GM21576 (cell line): ENCODE results near the gene ZBTB8B.
"Not testable (repeated sequence)": the region's sequence is repeated elsewhere in the genome, so short reads cannot be mapped to it uniquely, and the experiment has no call there.

Source experiments
- ATAC-seq: cut with Tn5 transposase; IDR thresholded peaks from one replicate; pipeline ENCODE4 v1.9.1; 2021; ENCODE audit warnings: mild to moderate bottlenecking, moderate library complexity; ENCODE audit not compliant: unreplicated experiment

Gene ZBTB8B

DNA sequence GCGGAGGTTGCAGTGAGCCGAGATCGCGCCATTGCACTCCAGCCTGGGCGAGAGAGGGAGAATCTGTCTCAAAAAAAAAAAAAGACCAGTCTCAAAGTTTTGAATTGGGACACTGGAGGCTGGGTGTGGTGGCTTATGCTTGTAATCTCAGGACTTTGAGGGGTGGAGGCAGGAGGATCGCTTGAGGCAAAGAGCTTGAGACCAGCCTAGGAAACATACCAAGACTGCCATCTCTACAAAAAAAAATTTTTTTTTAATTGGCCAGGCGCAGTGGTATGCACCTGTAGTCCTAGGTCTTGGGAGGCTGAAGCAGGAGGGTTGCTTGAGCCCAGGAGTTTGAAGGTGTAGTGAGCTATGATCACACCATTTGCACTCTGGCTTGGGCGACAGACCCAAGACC, 3.9 kb downstream of the ZBTB8B start:
- no peak for ATAC-seq

DNA sequence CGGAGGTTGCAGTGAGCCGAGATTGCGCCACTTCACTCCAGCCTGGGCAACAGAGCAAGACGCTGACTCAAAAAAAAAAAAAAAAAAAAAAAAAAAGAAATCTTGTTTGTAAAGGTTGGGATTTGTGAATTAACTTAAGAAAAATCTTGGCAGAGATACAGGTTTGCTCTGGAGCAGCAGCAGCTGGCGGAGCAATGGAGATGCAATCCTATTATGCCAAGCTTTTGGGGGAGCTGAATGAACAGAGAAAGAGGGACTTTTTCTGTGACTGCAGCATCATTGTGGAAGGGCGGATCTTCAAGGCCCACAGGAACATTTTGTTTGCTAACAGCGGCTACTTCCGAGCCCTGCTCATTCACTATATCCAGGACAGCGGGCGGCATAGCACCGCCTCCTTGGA, 5.6 kb downstream of the ZBTB8B start:
- ATAC-seq = no peak

DNA sequence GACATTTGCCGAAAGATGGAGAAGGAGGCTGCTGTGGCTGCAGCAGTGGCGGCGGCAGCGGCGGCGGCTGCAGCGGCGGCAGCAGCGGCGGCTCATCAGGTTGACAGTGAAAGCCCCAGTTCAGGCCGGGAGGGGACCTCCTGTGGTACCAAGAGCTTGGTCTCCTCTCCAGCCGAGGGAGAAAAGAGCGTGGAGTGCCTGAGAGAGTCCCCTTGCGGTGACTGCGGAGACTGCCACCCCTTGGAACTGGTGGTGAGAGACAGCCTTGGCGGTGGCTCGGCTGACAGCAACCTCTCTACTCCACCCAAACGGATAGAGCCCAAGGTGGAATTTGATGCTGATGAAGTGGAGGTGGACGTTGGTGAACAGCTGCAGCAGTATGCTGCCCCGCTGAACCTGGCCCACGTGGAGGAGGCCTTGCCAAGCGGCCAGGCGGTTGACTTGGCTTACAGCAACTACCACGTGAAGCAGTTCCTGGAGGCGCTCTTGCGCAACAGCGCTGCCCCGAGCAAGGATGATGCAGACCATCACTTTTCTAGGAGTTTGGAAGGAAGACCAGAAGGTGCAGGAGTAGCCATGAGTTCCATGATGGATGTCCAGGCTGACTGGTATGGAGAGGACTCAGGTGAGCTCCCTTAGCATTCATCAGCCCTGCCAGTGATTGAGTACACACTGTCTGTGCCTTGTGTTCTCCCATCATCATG, 6.3 kb downstream of the ZBTB8B start:
- no peak for ATAC-seq

DNA sequence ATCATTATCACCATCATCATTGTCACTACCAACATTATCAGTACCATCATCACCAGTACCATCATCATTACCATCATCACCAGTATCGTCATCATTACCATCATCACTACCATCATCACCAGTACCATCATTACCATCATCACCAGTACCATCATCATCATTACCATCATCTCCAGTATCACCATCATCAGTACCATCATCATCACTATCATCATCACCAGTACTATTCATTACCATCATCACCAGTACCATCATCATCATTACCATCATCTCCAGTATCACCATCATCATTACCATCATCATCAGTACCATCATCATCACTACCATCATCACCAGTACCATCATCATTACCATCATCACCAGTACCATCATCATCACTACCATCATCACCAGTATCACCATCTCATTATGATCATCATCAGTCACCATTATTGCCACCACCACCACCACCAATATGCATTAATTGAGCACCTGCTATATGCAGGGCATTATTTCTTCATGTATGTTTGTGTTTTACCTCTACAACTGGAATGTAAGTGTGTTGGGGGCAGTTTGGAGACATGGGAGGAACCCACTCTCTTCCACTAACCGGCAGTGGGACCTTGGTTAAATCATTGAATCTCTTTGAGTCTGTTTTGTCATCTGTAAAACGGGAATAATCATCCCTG, 7.0 kb downstream of the ZBTB8B start:
- no peak for ATAC-seq

DNA sequence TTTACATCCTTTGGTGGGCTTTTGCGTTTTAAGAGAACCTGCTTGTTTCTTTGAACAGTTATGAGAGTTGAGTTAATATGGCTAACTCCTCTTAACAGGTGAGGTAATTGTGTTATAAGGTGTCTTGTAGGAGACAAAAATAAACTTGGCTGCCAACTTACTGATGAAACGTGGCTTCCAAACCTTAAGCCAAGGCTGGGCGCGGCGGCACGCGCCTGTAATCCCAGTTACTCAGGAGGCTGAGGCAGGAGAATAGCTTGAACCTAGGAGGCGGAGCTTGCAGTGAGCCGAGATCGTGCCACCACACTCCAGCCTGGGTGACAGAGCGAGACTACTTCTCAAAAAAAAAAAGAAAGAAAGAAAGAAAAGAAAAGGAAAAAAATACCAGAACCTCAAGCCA, 8.1 kb downstream of the ZBTB8B start:
- ATAC-seq = not testable (repeated sequence)

DNA sequence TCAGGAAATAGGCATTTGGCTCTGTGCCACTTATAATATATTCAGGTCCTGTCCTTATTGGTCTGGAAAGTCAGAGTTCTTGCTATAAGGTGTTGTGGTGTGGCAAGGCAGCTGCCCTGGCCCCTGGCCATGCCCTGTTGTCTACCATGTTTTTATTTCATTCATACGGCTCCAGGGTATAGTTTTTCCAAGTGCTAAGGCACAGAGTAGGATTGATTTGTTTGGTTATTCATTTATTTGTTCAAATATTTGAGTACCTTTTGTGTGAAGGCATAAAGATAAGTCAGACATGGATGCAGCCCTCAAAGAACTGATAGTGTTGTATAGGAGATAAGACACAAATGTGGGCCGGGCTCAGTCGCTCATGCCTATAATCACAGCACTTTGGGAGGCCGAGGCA, 10.1 kb downstream of the ZBTB8B start:
- no peak for ATAC-seq

DNA sequence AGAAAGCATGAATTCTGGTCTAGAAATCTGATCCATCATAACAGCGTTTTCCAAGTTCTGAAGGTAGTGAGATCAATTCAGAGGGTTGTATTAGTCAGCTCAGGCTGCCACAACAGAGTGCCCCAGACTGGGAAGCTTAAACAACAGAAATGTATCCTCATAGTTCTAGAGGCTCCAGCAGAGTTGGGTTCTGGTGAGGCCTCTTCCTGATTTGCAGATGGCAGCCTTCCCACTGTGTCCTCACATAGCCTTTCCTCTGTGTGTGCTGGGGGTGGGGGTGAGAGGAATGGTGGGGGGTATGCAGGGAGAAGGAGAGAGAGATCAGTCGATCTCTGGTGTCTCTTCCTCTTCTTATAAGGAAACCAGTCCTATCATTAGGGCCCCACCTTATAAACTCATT, 15.1 kb downstream of the ZBTB8B start:
- no peak for ATAC-seq

DNA sequence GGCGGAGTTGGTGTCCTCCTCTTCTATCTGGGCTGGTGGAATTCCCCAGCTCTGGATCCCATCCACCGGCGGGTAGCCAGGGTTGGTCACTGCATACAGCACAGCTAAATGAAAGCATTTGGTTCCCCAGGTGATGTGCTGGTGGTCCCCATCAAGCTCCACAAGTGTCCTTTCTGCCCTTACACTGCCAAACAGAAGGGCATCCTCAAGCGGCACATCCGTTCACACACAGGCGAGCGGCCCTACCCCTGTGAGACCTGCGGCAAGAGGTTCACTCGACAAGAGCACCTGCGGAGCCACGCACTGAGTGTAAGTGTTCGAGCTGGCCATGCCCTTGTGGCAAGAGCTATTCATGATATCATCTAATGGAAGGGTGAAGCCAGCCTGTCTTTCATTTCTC, 15.9 kb downstream of the ZBTB8B start:
- no peak for ATAC-seq

DNA sequence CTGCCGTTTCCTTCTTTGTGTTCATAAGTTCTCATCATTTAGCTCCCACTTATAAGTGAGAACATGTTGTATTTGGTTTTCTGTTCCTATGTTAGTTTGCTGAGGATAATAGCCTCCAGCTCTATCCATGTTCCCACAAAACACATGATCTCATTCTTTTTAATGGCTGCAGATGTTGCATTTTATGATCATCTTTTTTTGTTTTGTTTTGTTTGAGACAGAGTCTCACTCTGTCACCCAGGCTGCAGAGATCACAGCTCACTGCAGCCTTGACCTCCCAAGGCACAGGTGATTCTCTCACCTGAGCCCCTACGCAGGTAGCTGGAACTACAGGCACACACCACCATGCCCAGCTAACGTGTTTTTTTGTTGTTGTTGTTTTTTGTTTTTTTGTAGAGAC, 16.9 kb downstream of the ZBTB8B start:
- not testable (repeated sequence) for ATAC-seq

DNA sequence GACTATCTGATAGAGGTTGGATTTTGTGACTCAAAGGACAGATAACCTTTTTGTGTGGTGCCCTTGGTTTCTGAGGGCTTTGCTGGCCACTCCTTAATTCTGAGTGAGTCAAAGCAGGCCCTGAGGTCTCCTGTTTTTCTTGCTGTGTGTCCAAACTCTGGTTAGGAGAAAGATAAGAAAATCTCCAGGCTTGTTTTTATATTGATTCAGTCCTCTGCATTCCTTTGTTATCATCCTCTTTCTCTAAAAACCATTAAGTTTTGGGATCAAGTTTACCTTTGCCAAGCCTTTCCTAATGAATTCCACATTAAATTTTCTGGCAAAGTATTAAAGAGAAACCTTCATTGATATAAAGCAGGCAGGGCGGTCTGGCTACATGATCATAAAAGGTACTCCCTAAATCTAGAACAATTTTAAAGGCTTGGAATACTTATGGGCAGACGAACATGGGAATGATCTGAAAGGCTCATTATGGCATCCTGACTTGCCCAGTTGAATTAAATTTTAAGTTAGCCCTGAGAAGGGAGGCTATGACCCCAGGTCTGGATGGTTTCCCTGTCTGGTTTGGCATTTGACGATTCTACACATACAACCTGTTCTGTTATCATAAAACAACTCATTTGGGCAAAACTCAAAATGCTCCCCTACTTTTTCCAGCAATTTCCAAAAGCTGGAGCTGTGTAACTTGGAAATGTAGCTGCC, 20.8 kb downstream of the ZBTB8B start:
- ATAC-seq = no peak

DNA sequence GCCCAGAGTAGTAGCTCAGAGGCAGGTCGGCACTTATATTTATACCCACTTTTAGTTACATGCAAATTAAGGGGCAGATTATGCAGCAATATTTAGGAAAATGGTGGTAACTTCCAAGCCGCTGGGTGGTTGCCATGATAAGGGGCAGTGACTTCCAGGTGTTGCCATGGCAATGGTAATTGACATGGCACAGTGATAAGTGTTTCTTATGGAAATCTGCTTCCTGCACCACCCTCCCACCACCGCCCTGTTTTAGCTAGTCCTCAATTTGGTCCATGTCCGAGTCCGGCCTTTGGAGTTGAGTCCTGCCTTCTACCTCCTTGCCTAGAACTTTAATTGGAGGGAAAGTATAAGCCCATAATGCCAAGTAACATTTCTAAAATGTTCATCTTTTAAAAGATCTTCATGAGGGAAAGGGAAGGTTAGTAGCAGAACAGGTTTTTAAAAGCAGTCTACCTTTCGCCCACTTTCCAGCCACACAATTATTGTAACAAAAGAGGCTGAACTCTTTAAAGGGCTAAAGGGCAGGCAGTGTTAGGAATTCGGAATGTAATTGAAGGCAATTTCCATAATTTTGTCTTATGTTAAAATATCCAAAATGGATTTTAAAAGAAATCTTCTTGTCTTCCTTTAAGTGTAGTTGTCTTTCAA, 21.7 kb downstream of the ZBTB8B start:
- no peak for ATAC-seq

DNA sequence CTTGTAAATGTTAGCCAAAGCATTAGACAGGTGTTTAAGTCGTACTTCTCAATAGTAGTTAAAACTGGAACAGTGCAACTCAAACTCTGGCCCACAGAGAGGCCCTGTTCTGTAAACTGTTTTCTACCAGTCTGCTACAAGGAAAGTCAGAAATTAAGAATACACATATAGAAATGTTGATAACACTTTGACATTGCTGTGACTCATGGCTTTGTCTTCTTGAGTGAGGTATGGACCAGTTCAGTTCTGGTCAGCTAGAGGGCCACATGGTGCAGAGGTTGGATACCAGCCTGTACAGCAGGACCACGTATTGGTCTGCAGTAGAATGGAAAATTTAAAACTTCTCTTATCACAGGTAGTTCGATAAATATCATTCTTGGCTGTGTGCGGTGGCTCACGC, 22.3 kb downstream of the ZBTB8B start:
- no peak for ATAC-seq

DNA sequence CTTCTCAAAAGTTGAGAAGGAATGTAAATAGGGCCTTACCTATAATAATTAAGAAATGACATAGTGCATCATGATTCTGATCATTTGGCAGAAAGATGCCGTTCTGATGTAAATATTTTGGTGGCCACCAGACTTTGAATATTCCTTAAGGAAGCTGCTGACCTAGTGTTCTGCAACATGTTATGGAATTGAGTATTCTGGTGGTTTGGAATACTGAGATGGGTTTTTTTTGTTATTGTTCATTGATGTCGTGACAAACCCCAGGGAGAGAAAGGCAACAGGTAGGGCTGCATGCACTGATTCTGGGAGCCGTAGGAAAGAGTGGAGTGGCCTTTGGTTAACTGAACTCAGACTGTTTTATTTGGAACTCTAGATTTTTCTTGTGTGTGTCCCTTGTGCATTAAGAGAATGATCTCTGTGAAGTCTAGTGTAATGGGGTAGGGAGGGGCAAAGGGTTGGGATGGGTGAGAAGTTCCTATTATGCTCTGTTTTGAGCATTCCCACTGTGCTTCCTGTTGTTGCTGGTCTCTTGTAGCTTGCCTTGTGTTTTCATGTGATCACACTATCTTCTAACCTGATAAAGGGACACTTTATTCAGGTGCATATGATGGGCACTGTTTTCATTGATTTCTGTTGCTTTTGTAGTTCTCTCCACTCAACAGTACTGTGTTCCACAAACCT, 25.0 kb downstream of the ZBTB8B start:
- no peak for ATAC-seq

DNA sequence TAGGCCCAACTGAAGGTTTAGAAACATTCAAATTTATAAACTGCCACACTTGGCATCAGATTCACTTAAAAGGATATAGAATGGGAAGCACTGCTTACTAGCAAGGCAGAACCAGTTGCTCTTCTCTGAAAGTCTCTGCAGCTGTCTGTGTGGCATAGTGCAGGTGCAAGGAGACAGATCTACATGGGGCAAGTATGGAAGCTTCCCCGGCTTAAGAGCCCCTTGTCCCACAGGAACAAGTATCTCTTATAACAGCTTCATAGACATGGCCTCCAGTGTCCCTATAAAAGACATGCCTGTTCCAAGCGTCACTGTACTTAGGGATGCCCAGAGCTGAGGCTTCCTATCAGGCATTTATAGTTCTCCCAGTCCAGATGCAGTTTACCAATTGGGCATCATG, 26.5 kb downstream of the ZBTB8B start:
- no peak for ATAC-seq

DNA sequence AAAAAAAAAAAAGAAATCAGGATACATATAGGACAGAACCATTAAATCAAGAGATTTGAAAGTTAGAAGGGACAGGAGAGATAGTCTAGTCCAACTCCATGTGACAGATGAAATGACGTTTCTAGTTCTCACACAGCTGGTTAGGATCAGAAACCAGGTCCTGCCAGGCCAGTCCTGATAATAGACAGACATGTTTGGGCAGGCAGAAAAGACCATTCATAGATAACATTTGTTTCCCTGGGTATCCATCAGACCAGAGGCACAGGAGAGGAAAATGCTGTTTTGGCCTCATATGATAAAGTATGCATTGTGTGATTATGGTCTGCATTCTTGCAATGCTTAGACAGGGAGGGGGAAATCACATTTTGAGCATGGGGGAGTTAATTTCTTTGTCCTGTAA, 29.3 kb downstream of the ZBTB8B start:
- ATAC-seq = no peak

DNA sequence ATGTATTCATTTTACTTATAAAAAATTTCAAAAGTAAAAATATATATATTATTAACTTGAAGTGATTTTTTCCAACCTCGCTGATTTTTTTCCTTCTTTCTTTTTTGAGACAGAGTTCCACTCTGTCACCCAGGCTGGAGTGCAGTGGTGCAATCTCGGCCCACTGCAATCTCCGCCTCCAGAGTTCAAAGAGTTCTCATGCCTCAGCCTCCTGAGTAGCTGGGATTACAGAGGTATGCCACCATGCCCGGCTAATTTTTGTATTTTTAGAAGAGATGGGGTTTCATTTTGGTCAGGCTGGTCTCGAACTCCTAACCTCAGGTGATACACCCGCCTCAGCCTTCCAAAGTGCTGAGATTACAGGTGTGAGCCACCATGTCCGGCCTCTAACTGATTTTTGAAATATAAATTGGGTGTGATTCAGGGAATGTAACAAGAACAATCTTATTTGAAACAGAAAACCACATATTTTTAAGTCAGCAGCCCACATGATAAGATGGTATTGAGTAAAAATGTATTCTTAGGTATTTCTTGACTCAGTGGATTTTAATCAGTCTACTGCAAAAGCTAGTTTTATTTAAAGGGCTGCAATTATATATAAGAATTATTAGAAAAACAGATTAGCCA, 30.0 kb downstream of the ZBTB8B start:
- no peak for ATAC-seq

DNA sequence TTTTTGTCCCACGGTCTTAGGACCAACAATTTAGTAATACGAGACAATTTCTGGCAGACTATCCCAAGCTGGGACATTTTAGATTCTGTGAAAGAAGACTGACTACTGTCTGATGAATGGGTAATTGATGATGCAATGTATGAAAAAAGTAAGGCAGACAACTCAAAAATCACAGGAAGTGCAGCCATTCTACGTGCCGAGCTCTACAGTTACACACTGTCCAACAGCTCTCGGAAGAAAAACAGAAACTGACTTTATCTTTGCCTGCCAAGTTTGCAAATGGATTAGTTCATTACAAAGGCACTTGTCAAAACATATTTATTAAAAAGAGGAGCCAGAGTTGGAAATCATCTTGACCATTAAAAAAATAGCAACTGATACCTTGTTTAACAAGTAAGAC, 31.3 kb downstream of the ZBTB8B start:
- ATAC-seq = no peak

DNA sequence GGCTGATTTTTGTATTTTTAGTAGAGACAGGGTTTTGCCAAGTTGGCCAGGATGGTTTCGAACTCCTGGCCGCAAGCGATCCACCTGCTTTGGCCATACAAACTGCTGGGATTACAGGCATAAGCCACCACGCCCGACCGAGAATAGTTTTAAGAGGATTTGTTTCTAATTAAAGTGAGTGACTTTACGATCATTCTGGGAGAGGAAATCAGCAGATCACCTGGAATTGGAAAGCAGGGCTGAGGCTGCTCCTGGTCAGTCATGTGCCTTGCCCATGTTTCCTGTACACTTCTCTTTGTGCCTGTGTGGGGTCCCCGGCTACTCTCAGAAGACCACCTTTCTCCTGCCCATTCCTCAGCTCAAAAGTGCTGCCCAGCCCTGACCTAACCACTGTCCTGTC, 33.9 kb downstream of the ZBTB8B start:
- no peak for ATAC-seq

DNA sequence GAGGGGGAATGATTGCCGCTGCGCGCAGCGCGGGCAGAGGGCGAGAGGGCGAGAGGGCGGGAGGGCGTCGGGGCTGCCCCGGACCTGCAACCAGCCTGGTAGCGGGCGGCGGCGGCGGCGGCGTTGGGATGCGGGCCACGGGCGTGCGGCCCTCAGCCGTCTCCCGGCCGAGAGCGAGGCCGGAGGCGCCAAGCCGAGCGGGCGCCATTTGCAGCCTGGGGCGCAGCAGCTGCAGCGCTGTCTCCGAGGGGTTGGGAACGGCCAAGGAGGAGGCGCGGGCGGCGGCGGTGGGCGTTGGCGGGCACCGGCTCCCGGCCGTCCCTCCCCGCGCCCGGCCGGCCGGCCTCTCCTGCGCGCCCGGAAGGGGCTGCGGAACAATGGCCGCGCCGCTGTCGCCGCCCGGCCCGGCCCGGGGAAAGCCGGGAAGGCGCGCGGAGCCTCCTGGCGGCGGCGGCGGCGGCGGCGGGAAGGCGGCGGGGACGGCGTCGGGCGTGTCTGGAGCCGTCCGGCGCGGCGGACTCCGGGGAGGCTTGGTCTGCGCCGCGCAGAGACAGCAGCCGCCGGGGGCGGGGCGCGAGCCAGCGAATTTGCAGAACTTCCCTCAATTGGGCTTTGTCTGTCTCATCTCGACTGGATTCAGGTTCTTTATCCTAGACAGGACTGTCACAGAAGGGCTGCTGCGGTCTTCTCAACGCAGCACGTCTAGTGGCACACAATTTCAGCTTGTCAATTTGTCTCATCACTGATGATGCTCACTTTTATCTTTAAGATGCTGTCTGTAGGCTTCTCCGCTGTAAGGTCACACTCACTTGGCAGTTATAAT, 35.7 kb downstream of the ZBTB8B start:
- ATAC-seq = no peak

DNA sequence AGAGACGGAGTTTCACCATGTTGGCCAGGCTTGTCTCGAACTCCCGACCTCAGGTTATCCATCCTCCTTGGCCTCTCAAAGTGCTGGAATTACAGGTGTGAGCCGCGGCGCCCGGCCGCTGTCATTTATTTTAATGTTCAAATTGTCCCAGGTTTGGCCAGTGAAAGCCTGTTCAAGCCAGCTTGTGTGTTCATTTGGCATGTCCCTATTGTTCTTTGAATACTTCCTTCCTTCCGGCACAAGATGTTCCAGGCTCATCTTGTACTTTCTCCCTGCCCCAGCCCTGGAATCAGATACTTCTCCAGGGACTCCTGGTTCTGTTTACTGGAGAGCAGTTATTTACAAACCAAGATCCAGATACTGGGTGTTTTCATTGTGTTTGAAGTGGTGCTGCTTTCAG, 37.0 kb downstream of the ZBTB8B start:
- ATAC-seq = no peak
